Mesenchymal stem cell (in vitro differentiated cells and primary cell): ENCODE results near the gene CHMP3.
"Not testable (repeated sequence)": the region's sequence is repeated elsewhere in the genome, so short reads cannot be mapped to it uniquely, and the experiment has no call there.

Experiments
- DNase-seq: peaks from one replicate; pipeline ENCODE4 v3.0.0-alpha.2; 2013
- H2AFZ ChIP-seq: one replicate; pipeline ENCODE4 v1.6.1; 2013; ENCODE audit warnings: low read depth, mild to moderate bottlenecking, control low read depth, inconsistent platforms, low read length, moderate library complexity
- H2AK5ac ChIP-seq: 2 replicates; pipeline ENCODE4 v1.6.1; 2013; ENCODE audit warnings: low read length, moderate library complexity, mild to moderate bottlenecking, inconsistent platforms; ENCODE audit not compliant: severe bottlenecking
- H2BK120ac ChIP-seq: one replicate; pipeline ENCODE4 v1.6.1; 2013; ENCODE audit warnings: low read depth, mild to moderate bottlenecking, inconsistent platforms, low read length, moderate library complexity
- H2BK12ac ChIP-seq, 2 experiments: one replicate each; pipeline ENCODE4 v1.6.1; 2013; ENCODE audit warnings: inconsistent platforms in 2 of 2, low read length in 2 of 2, mild to moderate bottlenecking in 2 of 2, moderate library complexity in 2 of 2, control low read depth in 1 of 2
- H2BK15ac ChIP-seq: one replicate; pipeline ENCODE4 v1.6.1; 2013; ENCODE audit warnings: mild to moderate bottlenecking, low read depth, inconsistent platforms; ENCODE audit not compliant: poor library complexity, severe bottlenecking
- H2BK5ac ChIP-seq: 2 replicates; pipeline ENCODE4 v1.6.1; 2013; ENCODE audit warnings: low read depth, mild to moderate bottlenecking, low read length, control low read depth, inconsistent platforms; ENCODE audit not compliant: poor library complexity, severe bottlenecking
- H3K14ac ChIP-seq, 2 experiments: one replicate each; pipeline ENCODE4 v1.6.1; 2013; ENCODE audit warnings: inconsistent platforms in 2 of 2, low read length in 2 of 2, control low read depth in 1 of 2, mild to moderate bottlenecking in 1 of 2, moderate library complexity in 1 of 2
- H3K18ac ChIP-seq, 2 experiments: one replicate each; pipeline ENCODE4 v1.6.1; 2013; ENCODE audit warnings: inconsistent platforms in 2 of 2, low read length in 2 of 2, control low read depth in 1 of 2, low read depth in 1 of 2, mild to moderate bottlenecking in 1 of 2
- H3K23ac ChIP-seq, 2 experiments: one replicate each; pipeline ENCODE4 v1.6.1; 2013; ENCODE audit warnings: inconsistent platforms in 2 of 2, low read length in 2 of 2, mild to moderate bottlenecking in 2 of 2, moderate library complexity in 2 of 2, control low read depth in 1 of 2
- H3K27ac ChIP-seq: 2 replicates; pipeline ENCODE4 v1.5.1; 2013; ENCODE audit warnings: mild to moderate bottlenecking, moderate library complexity, low read length, control low read depth, inconsistent platforms; ENCODE audit not compliant: poor library complexity, severe bottlenecking
- H3K27me3 ChIP-seq, 2 experiments: 2 replicates each; pipeline versions ENCODE4 v1.6.1 to v1.7.0; 2013; ENCODE audit warnings: low read length in 2 of 2, mild to moderate bottlenecking in 2 of 2, moderate library complexity in 2 of 2, control low read depth in 1 of 2, inconsistent platforms in 1 of 2; ENCODE audit not compliant: control insufficient read depth in 1 of 2, insufficient read depth in 1 of 2
- H3K36me3 ChIP-seq, 2 experiments: 2 replicates each; pipeline versions ENCODE4 v1.6.1 to v1.7.0; 2013; ENCODE audit warnings: low read length in 2 of 2, control low read depth in 1 of 2, inconsistent platforms in 1 of 2, low read depth in 1 of 2, mild to moderate bottlenecking in 1 of 2; ENCODE audit not compliant: insufficient read depth in 2 of 2, control insufficient read depth in 1 of 2
- H3K4ac ChIP-seq, 2 experiments: one replicate each; pipeline ENCODE4 v1.6.1; 2013; ENCODE audit warnings: inconsistent platforms in 2 of 2, low read length in 2 of 2, mild to moderate bottlenecking in 2 of 2, moderate library complexity in 2 of 2, control low read depth in 1 of 2, low read depth in 1 of 2
- H3K4me1 ChIP-seq: 2 replicates; pipeline ENCODE4 v1.6.1; 2013; ENCODE audit warnings: low read depth, low read length, control low read depth; ENCODE audit not compliant: control insufficient read depth, insufficient read depth
- H3K4me2 ChIP-seq: 2 replicates; pipeline ENCODE4 v1.6.1; 2013; ENCODE audit warnings: low read length, mild to moderate bottlenecking, inconsistent platforms; ENCODE audit not compliant: poor library complexity, severe bottlenecking
- H3K4me3 ChIP-seq, 2 experiments: 2 replicates each; pipeline versions ENCODE4 v1.5.1 to v1.7.0; 2013; ENCODE audit warnings: low read length in 2 of 2, mild to moderate bottlenecking in 2 of 2, control low read depth in 1 of 2, low read depth in 1 of 2; ENCODE audit not compliant: insufficient read depth in 1 of 2
- H3K79me1 ChIP-seq: replicated peaks from 2 replicates; pipeline ENCODE4 v1.6.1; 2013; ENCODE audit warnings: mild to moderate bottlenecking, control low read depth, low read length, inconsistent platforms; ENCODE audit not compliant: poor library complexity, severe bottlenecking
- H3K9ac ChIP-seq: 2 replicates; pipeline ENCODE4 v1.7.0; 2013; ENCODE audit warnings: mild to moderate bottlenecking, low read length, moderate library complexity
- H3K9me3 ChIP-seq: 2 replicates; pipeline ENCODE4 v1.7.0; 2013; ENCODE audit warnings: mild to moderate bottlenecking, low read length; ENCODE audit not compliant: control insufficient read depth
- H4K8ac ChIP-seq: one replicate; pipeline ENCODE4 v1.6.1; 2013; ENCODE audit warnings: inconsistent platforms, mild to moderate bottlenecking, low read length, moderate library complexity
- H4K91ac ChIP-seq: one replicate; pipeline ENCODE4 v1.6.1; 2013; ENCODE audit warnings: mild to moderate bottlenecking, low read length, inconsistent platforms
- WGBS: methylation state at CpG from one replicate; pipeline ENCODE4 v1.1.7; 2013; ENCODE audit warnings: mixed read lengths; 5-methylcytosine and 5-hydroxymethylcytosine counted together

CHMP3 gene

DNA sequence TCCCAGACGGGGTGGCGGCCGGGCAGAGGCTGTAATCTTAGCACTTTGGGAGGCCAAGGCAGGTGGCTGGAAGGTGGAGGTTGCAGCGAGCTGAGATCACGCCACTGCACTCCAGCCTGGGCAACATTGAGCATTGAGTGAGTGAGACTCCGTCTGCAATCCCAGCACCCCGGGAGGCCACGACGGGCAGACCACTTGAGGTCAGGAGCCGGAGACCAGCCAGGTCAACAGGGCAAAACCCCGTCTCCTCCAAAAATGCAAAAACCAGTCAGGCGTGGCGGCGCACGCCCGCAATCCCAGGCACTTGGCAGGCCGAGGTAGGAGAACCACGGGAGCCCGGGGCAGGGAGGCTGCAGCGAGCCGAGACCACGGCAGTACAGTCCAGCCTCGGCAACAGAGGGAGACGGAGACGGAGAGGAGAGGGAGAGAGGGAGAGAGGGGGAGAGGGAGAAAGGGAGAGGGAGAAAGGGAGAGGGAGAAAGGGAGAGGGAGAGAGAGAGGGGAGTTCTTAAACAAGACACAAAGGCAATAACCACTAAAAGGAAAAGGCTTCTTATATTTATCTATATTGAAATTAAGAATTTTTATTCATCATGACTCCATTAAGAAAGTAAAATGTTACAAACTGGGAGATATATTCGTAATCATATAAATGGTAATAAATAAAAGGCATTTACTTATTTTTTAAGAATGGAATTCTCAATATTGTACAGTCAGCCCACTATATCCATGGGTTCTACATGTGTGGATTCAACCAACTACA is 13.1 kb downstream of the CHMP3 start:
- not testable (repeated sequence) for H3K4me3 ChIP-seq, H3K4me2 ChIP-seq, H3K9ac ChIP-seq, H2AK5ac ChIP-seq, H4K8ac ChIP-seq, H3K14ac ChIP-seq, H3K18ac ChIP-seq, H3K9me3 ChIP-seq, H2BK120ac ChIP-seq, H2BK12ac ChIP-seq, H2BK5ac ChIP-seq, H2AFZ ChIP-seq, DNase-seq, H2BK15ac ChIP-seq, H4K91ac ChIP-seq, H3K4me1 ChIP-seq, H3K27me3 ChIP-seq, H3K27ac ChIP-seq, H3K23ac ChIP-seq, H3K4ac ChIP-seq
- Histone ChIP-seq H3K36me3 (peaks cover 10 to 28% of the 10 kb centered on the region in 2 experiments), H3K79me1 (peaks cover 13% of the 10 kb centered on the region)
- WGBS: 99% methylated on average over 24 of the region's 26 CpGs

DNA sequence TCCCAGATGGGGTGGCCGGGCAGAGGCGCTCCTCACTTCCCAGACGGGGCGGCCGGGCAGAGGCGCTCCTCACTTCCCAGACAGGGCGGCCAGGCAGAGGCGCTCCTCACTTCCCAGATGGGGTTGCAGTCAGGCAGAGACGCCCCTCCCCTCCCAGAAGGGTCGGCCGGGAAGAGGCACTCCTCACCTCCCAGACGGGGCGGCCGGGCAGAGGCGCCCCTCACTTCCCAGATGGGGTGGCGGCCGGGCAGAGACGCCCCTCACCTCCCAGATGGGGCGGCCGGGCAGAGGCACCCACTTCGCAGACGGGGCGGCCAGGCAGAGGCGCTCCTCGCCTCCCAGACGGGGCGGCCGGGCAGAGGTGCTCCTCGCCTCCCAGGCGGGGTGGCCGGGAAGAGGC is 13.8 kb downstream of the CHMP3 start:
- not testable (repeated sequence) for H3K4me2 ChIP-seq, H2AFZ ChIP-seq, H3K4me1 ChIP-seq, H2BK5ac ChIP-seq, H3K14ac ChIP-seq, H3K27me3 ChIP-seq, H3K18ac ChIP-seq, H2BK12ac ChIP-seq, DNase-seq, H3K4ac ChIP-seq, H4K91ac ChIP-seq, H2BK15ac ChIP-seq, H3K23ac ChIP-seq, H4K8ac ChIP-seq, H3K9ac ChIP-seq, H3K27ac ChIP-seq, H3K9me3 ChIP-seq, H3K4me3 ChIP-seq, H2AK5ac ChIP-seq, H2BK120ac ChIP-seq
- 97% methylated on average over 27 of the region's 31 CpGs for WGBS
- Histone ChIP-seq H3K36me3 (peaks cover 10 to 28% of the 10 kb centered on the region in 2 experiments), H3K79me1 (peaks cover 13% of the 10 kb centered on the region)

DNA sequence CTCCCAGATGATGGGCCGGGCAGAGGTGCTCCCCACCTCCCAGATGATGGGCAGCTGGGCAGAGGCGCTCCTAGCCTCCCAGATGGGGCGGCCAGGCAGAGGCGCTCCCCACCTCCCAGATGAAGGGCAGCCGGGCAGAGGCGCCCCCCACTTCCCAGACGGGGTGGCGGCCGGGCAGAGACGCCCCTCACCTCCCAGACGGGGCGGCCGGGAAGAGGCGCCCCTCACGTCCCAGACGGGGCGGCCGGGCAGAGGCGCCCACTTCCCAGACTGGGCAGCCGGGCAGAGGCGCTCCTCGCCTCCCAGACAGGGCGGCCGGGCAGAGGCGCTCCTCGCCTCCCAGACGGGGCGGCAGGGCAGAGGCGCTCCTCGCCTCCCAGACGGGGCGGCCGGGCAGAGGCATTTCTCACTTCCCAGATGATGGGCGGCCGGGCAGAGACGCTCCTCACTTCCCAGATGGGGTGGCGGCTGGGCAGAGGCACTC is 14.3 kb downstream of the CHMP3 start:
- not testable (repeated sequence) for H2BK120ac ChIP-seq, H2BK15ac ChIP-seq, H3K23ac ChIP-seq, H3K9me3 ChIP-seq, H3K4me3 ChIP-seq, H4K91ac ChIP-seq, DNase-seq, H3K4me2 ChIP-seq, H2AK5ac ChIP-seq, H3K9ac ChIP-seq, H2BK12ac ChIP-seq, H3K14ac ChIP-seq, H4K8ac ChIP-seq, H3K18ac ChIP-seq, H3K4me1 ChIP-seq, H3K27me3 ChIP-seq, H2BK5ac ChIP-seq, H2AFZ ChIP-seq, H3K4ac ChIP-seq, H3K27ac ChIP-seq
- peaks cover 13% of the 10 kb centered on the region for H3K79me1 ChIP-seq
- WGBS: 98% methylated on average over 37 of the region's 37 CpGs
- H3K36me3 ChIP-seq: peaks cover 10 to 28% of the 10 kb centered on the region in 2 experiments

DNA sequence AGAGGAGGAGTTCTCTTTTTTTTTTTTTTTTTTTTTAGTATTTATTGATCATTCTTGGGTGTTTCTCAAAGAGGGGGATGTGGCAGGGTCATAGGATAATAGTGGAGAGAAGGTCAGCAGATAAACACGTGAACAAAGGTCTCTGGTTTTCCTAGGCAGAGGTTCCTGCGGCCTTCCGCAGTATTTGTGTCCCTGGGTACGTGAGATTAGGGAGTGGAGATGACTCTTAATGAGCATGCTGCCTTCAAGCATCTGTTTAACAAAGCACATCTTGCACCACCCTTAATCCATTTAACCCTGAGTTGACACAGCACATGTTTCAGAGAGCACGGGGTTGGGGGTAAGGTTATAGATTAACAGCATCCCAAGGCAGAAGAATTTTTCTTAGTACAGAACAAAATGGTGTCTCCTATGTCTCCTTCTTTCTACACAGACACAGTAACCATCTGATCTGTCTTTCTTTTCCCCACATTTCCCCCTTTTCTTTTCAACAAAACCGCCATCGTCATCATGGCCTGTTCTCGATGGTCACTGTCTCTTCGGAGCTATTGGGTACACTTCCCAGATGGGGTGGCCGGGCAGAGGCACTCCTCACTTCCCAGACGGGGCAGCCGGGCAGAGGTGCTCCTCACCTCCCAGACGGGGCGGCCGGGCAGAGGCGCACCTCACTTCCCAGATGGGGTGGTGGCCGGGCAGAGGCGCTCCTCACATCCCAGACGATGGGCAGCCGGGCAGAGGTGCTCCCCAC is 14.9 kb downstream of the CHMP3 start:
- not testable (repeated sequence) for H3K4me2 ChIP-seq, H2AFZ ChIP-seq, H2AK5ac ChIP-seq, H4K91ac ChIP-seq, H2BK120ac ChIP-seq, H2BK15ac ChIP-seq, H3K27ac ChIP-seq, H3K9me3 ChIP-seq, H4K8ac ChIP-seq, H3K27me3 ChIP-seq, H2BK12ac ChIP-seq, H3K4me3 ChIP-seq, H3K9ac ChIP-seq, H3K23ac ChIP-seq, H2BK5ac ChIP-seq, DNase-seq, H3K14ac ChIP-seq, H3K4ac ChIP-seq, H3K4me1 ChIP-seq, H3K18ac ChIP-seq
- H3K79me1 ChIP-seq: peaks cover 10% of the 10 kb centered on the region
- peaks cover 10 to 28% of the 10 kb centered on the region in 2 experiments for H3K36me3 ChIP-seq
- WGBS: over 99% methylated on average over 15 of the region's 20 CpGs
